Tibial artery (tissue), 4 donors: ENCODE data around the gene NRROS.

ENCODE experiments used
- DNase-seq, 2 donors: peaks; one replicate each; pipeline ENCODE4 v3.0.0-alpha.2; 2019
- H3K27ac ChIP-seq, 2 donors: fragments of 200-600 bp; sonication (generic) in 1 of 2; 1 replicate in 1 of 2; 2 replicates in 1 of 2; pipeline ENCODE4 v1.5.1; 2018 to 2019; ENCODE audit warnings: mild to moderate bottlenecking in 1 of 2
- H3K27me3 ChIP-seq, 2 donors: fragments of 200-600 bp; sonication (generic) in 1 of 2; one replicate each; pipeline versions ENCODE4 v1.5.1 to v1.6.0; 2016 to 2019
- H3K36me3 ChIP-seq, 3 donors: fragments of 200-600 bp; sonication (generic) in 2 of 3; one replicate each; pipeline ENCODE4 v1.5.1; 2016 to 2019; ENCODE audit warnings: mild to moderate bottlenecking in 2 of 3
- H3K4me1 ChIP-seq, 4 donors: fragments of 200-600 bp; sonication (generic) in 2 of 4; 1 replicate in 3 of 4; 2 replicates in 1 of 4; pipeline ENCODE4 v1.5.1; 2016 to 2019
- H3K4me3 ChIP-seq, 2 donors: fragments of 200-600 bp; sonication (generic) in 1 of 2; 1 replicate in 1 of 2; 2 replicates in 1 of 2; pipeline ENCODE4 v1.5.1; 2018 to 2019; ENCODE audit warnings: mild to moderate bottlenecking in 2 of 2
- H3K9me3 ChIP-seq, 3 donors: fragments of 200-600 bp; sonication (generic) in 1 of 3; one replicate each; pipeline ENCODE4 v1.5.1; 2016 to 2019
- CTCF ChIP-seq, 2 experiments: fragments of 200-600 bp in 1 of 2; fragments of 450-650 bp in 1 of 2; IDR thresholded peaks; one replicate each; pipeline ENCODE4 v1.5.1; 2017 to 2019; ENCODE audit warnings: antibody characterized with exemption in 2 of 2, mild to moderate bottlenecking in 1 of 2, moderate library complexity in 1 of 2
- intact Hi-C: fragments of 100-400 bp; cut with DNase I; formaldehyde crosslinking; loops from one replicate; pipeline ENCODE4 v1.15.0; 2023; ENCODE audit warnings: low total_unique reads

The NRROS gene

GRCh38 chr3:196620161-196620604 is 19.3 kb upstream of the NRROS start:
- H3K4me1 ChIP-seq: no peaks in the 10 kb centered on the region

GRCh38 chr3:196620684-196621083 is 18.8 kb upstream of the NRROS start:
- H3K27me3 ChIP-seq: peaks cover 0 to 8% of the 10 kb centered on the region in 2 donors
- no peak overlapping the region for H3K4me3 ChIP-seq
- H3K27ac ChIP-seq: no peak overlapping the region
- intact Hi-C loops: no loop called here
- no peaks in the 10 kb centered on the region for H3K4me1 ChIP-seq
- no peaks in the 10 kb centered on the region for H3K9me3 ChIP-seq
- no peak for DNase-seq
- no peaks in the 10 kb centered on the region for H3K36me3 ChIP-seq
- no peak for TF ChIP-seq CTCF (IDR thresholded peaks at IDR 0.05)

More at GRCh38 chr3:196620161-196620604, 19.3 kb upstream of the NRROS start:
- no peak for TF ChIP-seq CTCF (IDR thresholded peaks at IDR 0.05)
- Histone ChIP-seq H3K9me3 (no peaks in the 10 kb centered on the region), H3K27ac (no peak overlapping the region), H3K4me3 (no peak overlapping the region), H3K36me3 (no peaks in the 10 kb centered on the region), H3K27me3 (peaks cover 0 to 7% of the 10 kb centered on the region in 2 donors)
- peak in 1 of 2 donors; percentile 57 for DNase-seq
- intact Hi-C loops: no loop called here

- no peak overlapping the region for H3K27ac ChIP-seq
- no peak for DNase-seq
- H3K4me3 ChIP-seq: no peak overlapping the region
- no peaks in the 10 kb centered on the region for H3K9me3 ChIP-seq
- peaks cover 0 to 5% of the 10 kb centered on the region in 2 donors for H3K27me3 ChIP-seq
- TF ChIP-seq CTCF (IDR thresholded peaks at IDR 0.05): no peak
- H3K4me1 ChIP-seq: no peaks in the 10 kb centered on the region
- H3K36me3 ChIP-seq: no peaks in the 10 kb centered on the region
- intact Hi-C loops: no loop called here
Measured at GRCh38 chr3:196621611-196622010, 17.9 kb upstream of the NRROS start.

GRCh38 chr3:196624067-196624790 is 15.3 kb upstream of the NRROS start:
- Histone ChIP-seq H3K4me3 (no peak overlapping the region), H3K36me3 (no peaks in the 10 kb centered on the region), H3K27me3 (peaks cover 0 to 5% of the 10 kb centered on the region in 2 donors), H3K4me1 (no peaks in the 10 kb centered on the region), H3K9me3 (no peaks in the 10 kb centered on the region), H3K27ac (no peak overlapping the region)
- intact Hi-C loops: no loop called here
- no peak for TF ChIP-seq CTCF (IDR thresholded peaks at IDR 0.05)
- DNase-seq: no peak

GRCh38 chr3:196624907-196625306 is 14.6 kb upstream of the NRROS start:
- Histone ChIP-seq H3K4me3 (no peak overlapping the region), H3K9me3 (no peaks in the 10 kb centered on the region), H3K4me1 (no peaks in the 10 kb centered on the region), H3K36me3 (no peaks in the 10 kb centered on the region), H3K27me3 (peaks cover 0 to 5% of the 10 kb centered on the region in 2 donors), H3K27ac (no peak overlapping the region)
- intact Hi-C loops: no loop called here
- no peak for TF ChIP-seq CTCF (IDR thresholded peaks at IDR 0.05)
- DNase-seq: peak; percentile 64 to 79
